Mesendoderm (in vitro differentiated cells): Measurements from ENCODE around the gene E4F1.

Experiments used
- DNase-seq: peaks from one replicate; pipeline ENCODE4 v3.0.0; 2013
- H2AK5ac ChIP-seq: 2 replicates; pipeline ENCODE4 v1.6.1; 2013; ENCODE audit warnings: low read length, inconsistent platforms
- H2BK120ac ChIP-seq: 2 replicates; pipeline ENCODE4 v1.6.1; 2013; ENCODE audit warnings: low read depth, mild to moderate bottlenecking, low read length, moderate library complexity, mixed read lengths
- H2BK15ac ChIP-seq: replicated peaks from 2 replicates; pipeline ENCODE4 v1.6.1; 2013; ENCODE audit warnings: low read depth, mild to moderate bottlenecking, moderate library complexity
- H2BK5ac ChIP-seq: 2 replicates; pipeline ENCODE4 v1.6.1; 2013; ENCODE audit warnings: low read length, inconsistent platforms
- H3K18ac ChIP-seq: 2 replicates; pipeline ENCODE4 v1.6.1; 2013; ENCODE audit warnings: mild to moderate bottlenecking, low read length, mixed read lengths
- H3K23ac ChIP-seq: one replicate; pipeline ENCODE4 v1.6.1; 2013; ENCODE audit warnings: low read length
- H3K27ac ChIP-seq: 2 replicates; pipeline ENCODE4 v1.5.1; 2013; ENCODE audit warnings: low read depth, mild to moderate bottlenecking, inconsistent platforms, low read length, moderate library complexity
- H3K27me3 ChIP-seq: 2 replicates; pipeline ENCODE4 v1.6.1; 2013; ENCODE audit warnings: low read length, control low read depth, mild to moderate bottlenecking, inconsistent platforms; ENCODE audit not compliant: insufficient read depth, poor library complexity
- H3K36me3 ChIP-seq: 2 replicates; pipeline ENCODE4 v1.6.1; 2013; ENCODE audit warnings: low read length, inconsistent platforms; ENCODE audit not compliant: control insufficient read depth, insufficient read depth
- H3K4ac ChIP-seq: one replicate; pipeline ENCODE4 v1.6.1; 2013; ENCODE audit warnings: low read depth, mild to moderate bottlenecking, low read length, moderate library complexity
- H3K4me1 ChIP-seq: 2 replicates; pipeline ENCODE4 v1.6.1; 2013; ENCODE audit warnings: low read depth, low read length, inconsistent platforms; ENCODE audit not compliant: control insufficient read depth
- H3K4me2 ChIP-seq: 2 replicates; pipeline ENCODE4 v1.6.1; 2013; ENCODE audit warnings: low read length
- H3K4me3 ChIP-seq: 2 replicates; pipeline ENCODE4 v1.5.1; 2013; ENCODE audit warnings: mild to moderate bottlenecking, low read length
- H3K56ac ChIP-seq: one replicate; pipeline ENCODE4 v1.6.1; 2013; ENCODE audit warnings: low read length
- H3K79me1 ChIP-seq: 2 replicates; pipeline ENCODE4 v1.6.1; 2013; ENCODE audit warnings: low read length, inconsistent platforms
- H3K79me2 ChIP-seq: 2 replicates; pipeline ENCODE4 v1.6.1; 2013; ENCODE audit warnings: mild to moderate bottlenecking, low read length; ENCODE audit not compliant: control insufficient read depth, insufficient read depth
- H3K9ac ChIP-seq: 2 replicates; pipeline ENCODE4 v1.6.1; 2013; ENCODE audit warnings: low read length, inconsistent platforms
- H4K5ac ChIP-seq: one replicate; pipeline ENCODE4 v1.6.1; 2013; ENCODE audit warnings: low read length
- H4K8ac ChIP-seq: one replicate; pipeline ENCODE4 v1.6.1; 2013; ENCODE audit warnings: low read depth, mild to moderate bottlenecking, control low read depth, low read length, moderate library complexity
- WGBS: extraction: QIAGEN DNeasy Blood & Tissue Kit; methylation state at CpG from one replicate; pipeline ENCODE4 v1.1.7; 2013; ENCODE audit warnings: low lambda C conversion rate, missing lambda C conversion rate; ENCODE audit not compliant: insufficient coverage; ENCODE audit errors: extremely low coverage; 5-methylcytosine and 5-hydroxymethylcytosine counted together

Gene E4F1

DNA sequence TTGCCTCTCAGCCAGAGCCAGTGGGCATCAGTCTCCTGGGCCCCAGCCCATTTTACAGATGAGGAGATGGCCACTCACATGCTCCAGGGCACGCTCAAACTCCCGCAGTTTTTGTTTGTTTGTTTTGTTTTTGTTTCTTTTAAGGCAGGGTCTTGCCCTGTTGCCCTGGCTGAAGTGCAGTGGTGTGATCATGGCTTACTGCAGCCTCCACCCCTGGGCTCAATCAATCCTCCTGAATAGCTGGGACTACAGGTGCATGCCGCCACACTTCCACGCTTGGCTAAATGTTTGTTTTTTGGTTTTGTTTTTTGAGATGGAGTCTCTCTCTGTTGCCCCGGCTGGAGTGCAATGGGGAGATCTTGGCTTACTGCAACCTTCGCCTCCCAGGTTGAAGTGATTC lies 3.5 kb downstream of the E4F1 start:
- Histone ChIP-seq H2AK5ac (no peak overlapping the region), H3K4me3 (no peak overlapping the region), H2BK15ac (no peak overlapping the region), H3K9ac (no peak overlapping the region), H2BK120ac (no peak overlapping the region), H3K27ac (no peak overlapping the region), H3K18ac (no peak overlapping the region), H4K8ac (no peak overlapping the region), H3K23ac (peak overlapping the region; percentile 89), H3K4me1 (no peaks in the 10 kb centered on the region), H4K5ac (no peak overlapping the region), H3K4ac (no peak overlapping the region), H3K36me3 (no peaks in the 10 kb centered on the region), H2BK5ac (no peak overlapping the region), H3K27me3 (no peaks in the 10 kb centered on the region), H3K79me1 (peaks cover 15% of the 10 kb centered on the region), H3K79me2 (peaks cover 21% of the 10 kb centered on the region), H3K56ac (no peak overlapping the region), H3K4me2 (no peak overlapping the region)
- no CpG with 5 or more reads among the region's 6 CpGs for WGBS
- no peak for DNase-seq

- Histone ChIP-seq H3K56ac (no peak overlapping the region), H3K18ac (no peak overlapping the region), H3K4ac (no peak overlapping the region), H3K4me2 (no peak overlapping the region), H3K36me3 (no peaks in the 10 kb centered on the region), H3K79me2 (peaks cover 21% of the 10 kb centered on the region), H3K27me3 (no peaks in the 10 kb centered on the region), H4K8ac (no peak overlapping the region), H2AK5ac (no peak overlapping the region), H3K79me1 (peaks cover 15% of the 10 kb centered on the region), H2BK15ac (no peak overlapping the region), H4K5ac (no peak overlapping the region), H3K23ac (no peak overlapping the region), H3K9ac (no peak overlapping the region), H2BK5ac (no peak overlapping the region), H3K4me1 (no peaks in the 10 kb centered on the region), H3K4me3 (no peak overlapping the region), H2BK120ac (no peak overlapping the region), H3K27ac (no peak overlapping the region)
- DNase-seq: no peak
- no CpG with 5 or more reads among the region's 25 CpGs for WGBS
Measured at GRCh38 chr16:2228161-2228824, 4.9 kb downstream of the E4F1 start.

- no peaks in the 10 kb centered on the region for H3K4me1 ChIP-seq
- H3K79me2 ChIP-seq: peaks cover 18% of the 10 kb centered on the region
- H3K79me1 ChIP-seq: peaks cover 13% of the 10 kb centered on the region
- H3K18ac ChIP-seq: no peak overlapping the region
- WGBS: no CpG with 5 or more reads among the region's 12 CpGs
- DNase-seq: no peak
- no peak overlapping the region for H3K4me3 ChIP-seq
- no peak overlapping the region for H3K56ac ChIP-seq
- H3K4me2 ChIP-seq: no peak overlapping the region
- no peak overlapping the region for H4K8ac ChIP-seq
- H3K27ac ChIP-seq: no peak overlapping the region
- H3K23ac ChIP-seq: no peak overlapping the region
- no peak overlapping the region for H3K9ac ChIP-seq
- H3K36me3 ChIP-seq: no peaks in the 10 kb centered on the region
- no peak overlapping the region for H3K4ac ChIP-seq
- no peak overlapping the region for H2BK5ac ChIP-seq
- no peak overlapping the region for H2AK5ac ChIP-seq
- H2BK15ac ChIP-seq: no peak overlapping the region
- no peak overlapping the region for H2BK120ac ChIP-seq
- H3K27me3 ChIP-seq: no peaks in the 10 kb centered on the region
- H4K5ac ChIP-seq: no peak overlapping the region
Measured at GRCh38 chr16:2229091-2229490, 5.7 kb downstream of the E4F1 start.

DNA sequence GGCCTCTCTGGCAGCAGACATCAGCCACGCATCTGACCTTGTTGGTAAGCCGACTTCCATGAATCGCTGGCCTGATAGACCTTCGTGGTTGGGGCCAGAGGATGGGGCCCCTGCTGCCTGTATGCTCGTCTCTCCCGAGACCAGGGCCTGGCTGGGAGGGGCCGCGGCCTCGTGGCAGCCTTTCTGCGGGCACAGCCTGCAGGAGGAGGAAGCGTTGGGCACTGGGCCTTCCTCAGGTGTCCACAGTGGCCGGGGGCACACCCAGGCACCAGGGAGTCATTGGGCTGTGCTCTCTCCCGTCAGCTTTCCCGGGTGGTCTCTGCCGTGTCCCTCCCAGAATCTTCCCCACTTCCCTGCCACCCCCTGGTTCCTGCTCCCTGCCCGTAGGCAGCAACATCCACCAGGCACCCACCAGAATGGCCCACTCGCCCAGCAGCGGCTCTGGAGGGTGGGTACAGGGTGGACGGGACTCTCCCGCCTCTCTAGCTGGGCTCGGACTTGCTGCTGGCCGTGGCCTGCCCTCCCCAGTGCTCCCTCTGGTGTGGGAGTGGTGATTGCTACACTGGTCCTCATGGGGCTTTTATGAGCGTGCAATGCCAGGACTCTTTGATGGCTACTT lies 6.3 kb downstream of the E4F1 start:
- Histone ChIP-seq H3K27me3 (no peaks in the 10 kb centered on the region), H3K56ac (no peak overlapping the region), H2BK5ac (no peak overlapping the region), H3K23ac (no peak overlapping the region), H3K4me2 (no peak overlapping the region), H3K18ac (no peak overlapping the region), H3K79me1 (peaks cover 12% of the 10 kb centered on the region), H2AK5ac (no peak overlapping the region), H3K79me2 (peaks cover 13% of the 10 kb centered on the region), H3K36me3 (no peaks in the 10 kb centered on the region), H4K8ac (no peak overlapping the region), H2BK120ac (no peak overlapping the region), H3K27ac (no peak overlapping the region), H3K4ac (no peak overlapping the region), H3K4me1 (no peaks in the 10 kb centered on the region), H4K5ac (no peak overlapping the region), H2BK15ac (no peak overlapping the region), H3K9ac (no peak overlapping the region), H3K4me3 (no peak overlapping the region)
- no peak for DNase-seq
- WGBS: no CpG with 5 or more reads among the region's 23 CpGs

DNA sequence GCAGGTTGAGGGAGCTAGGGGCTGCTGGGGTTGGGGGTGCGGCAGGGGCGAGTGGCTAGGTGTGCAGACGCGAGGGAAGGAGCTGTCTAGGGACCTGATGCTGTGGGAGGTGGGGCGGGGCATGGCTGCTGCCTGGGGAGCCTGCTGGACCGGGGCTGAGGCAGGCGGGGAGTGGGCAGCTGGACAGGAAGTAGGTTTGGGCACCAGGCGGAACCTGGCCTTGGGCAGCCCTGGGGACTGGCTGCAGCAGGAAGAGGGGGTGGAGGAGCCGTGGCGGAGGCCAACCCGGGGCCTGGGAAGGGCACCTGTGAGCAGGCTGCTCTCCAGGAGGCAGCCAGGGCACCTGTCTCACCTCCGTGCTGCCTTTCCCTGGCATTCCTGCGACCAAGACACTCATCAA lies 7.0 kb downstream of the E4F1 start:
- Histone ChIP-seq H2BK15ac (no peak overlapping the region), H3K4me3 (no peak overlapping the region), H3K79me1 (peaks cover 10% of the 10 kb centered on the region), H3K36me3 (no peaks in the 10 kb centered on the region), H3K18ac (no peak overlapping the region), H3K56ac (no peak overlapping the region), H3K4ac (no peak overlapping the region), H3K9ac (no peak overlapping the region), H3K79me2 (peaks cover 9% of the 10 kb centered on the region), H3K27ac (no peak overlapping the region), H3K4me2 (no peak overlapping the region), H3K27me3 (no peaks in the 10 kb centered on the region), H4K8ac (no peak overlapping the region), H2AK5ac (no peak overlapping the region), H4K5ac (no peak overlapping the region), H3K23ac (no peak overlapping the region), H3K4me1 (no peaks in the 10 kb centered on the region), H2BK120ac (no peak overlapping the region), H2BK5ac (no peak overlapping the region)
- WGBS: no CpG with 5 or more reads among the region's 13 CpGs
- no peak for DNase-seq
